ENCODE results near the gene AUTS2. TPM values are rescaled to one million over a fixed set of nuclear protein-coding genes. Genes with fewer than 3 reads are reported as not detected.

The AUTS2 gene
- polyA plus RNA-seq, 1 donor: 110 TPM

GRCh38 chr7:70416986-70417655, 818.8 kb downstream of the AUTS2 start:
- DNase-seq: no peak

DNA sequence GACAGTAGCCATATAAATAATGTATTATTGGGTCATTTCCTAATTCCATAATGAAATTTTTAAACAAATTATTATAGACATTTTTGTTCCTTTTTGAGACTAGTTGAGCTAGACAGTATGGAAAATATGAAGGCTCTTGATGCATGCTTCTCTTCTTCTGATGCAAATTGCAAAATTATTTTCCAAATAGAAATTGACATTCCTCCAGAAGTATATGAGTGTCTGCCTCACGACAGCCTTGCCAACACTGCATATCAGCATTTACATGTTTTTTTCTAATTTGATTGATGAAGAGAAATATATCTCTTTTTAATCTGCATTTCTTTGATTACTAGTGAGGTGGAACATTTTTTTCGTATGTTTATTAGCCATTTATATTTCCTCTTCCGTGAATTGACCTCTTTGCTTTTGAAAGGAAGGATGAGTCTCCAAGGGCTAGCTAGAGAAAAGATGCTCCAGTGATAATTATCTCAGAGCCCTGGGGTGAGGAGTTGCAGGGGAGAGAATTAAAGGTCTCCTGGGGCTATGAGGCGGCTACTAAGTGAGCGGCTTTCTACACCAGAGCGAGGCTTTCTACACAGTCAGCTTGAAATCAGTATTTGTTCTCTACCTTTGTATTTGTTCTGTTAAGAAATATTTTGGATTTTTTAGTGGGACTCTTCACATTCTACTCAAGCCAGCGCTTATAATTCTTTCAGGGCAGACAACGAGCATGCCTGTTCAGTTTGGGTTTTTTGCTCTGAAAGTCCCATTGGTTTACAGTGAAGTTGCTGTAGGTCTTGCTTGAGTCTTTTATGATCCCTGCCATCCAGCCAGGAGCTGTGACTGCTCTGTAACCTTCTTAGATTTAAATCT, 821.5 kb downstream of the AUTS2 start:
- DNase-seq: no peak

DNA sequence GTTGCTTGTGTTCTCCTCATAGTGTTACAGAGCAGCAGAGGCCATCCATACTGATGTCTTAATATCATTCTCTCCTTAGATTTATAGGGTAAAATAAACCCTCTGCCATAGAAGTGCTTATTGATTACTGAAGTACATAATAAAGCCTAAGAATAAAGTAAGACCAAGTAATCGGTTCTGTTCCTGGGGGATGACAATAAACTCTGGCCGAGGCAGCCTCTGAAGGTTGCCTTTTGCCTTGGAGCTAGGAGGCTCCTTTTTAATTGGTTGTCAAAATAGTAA, 822.0 kb downstream of the AUTS2 start:
- no peak for DNase-seq

DNA sequence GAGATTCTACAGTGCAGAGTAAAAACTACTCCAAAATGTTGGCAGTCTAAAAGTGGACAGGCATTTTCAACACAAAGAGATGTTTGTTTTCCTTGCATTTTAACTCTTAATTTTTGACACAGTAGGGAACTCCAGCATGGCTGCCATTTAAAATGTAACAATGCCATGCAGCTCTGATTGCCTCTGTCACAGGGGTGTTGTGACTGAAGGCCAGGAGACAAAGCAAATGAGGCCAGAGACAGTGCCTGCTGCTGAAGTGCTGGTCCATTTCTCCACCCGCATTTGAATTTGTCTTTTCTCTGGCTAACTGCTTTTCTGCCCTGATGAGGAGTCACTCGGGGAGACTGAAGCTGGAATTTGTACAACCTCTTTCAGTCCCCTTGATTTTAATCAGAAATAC, 823.0 kb downstream of the AUTS2 start:
- no peak for DNase-seq

DNA sequence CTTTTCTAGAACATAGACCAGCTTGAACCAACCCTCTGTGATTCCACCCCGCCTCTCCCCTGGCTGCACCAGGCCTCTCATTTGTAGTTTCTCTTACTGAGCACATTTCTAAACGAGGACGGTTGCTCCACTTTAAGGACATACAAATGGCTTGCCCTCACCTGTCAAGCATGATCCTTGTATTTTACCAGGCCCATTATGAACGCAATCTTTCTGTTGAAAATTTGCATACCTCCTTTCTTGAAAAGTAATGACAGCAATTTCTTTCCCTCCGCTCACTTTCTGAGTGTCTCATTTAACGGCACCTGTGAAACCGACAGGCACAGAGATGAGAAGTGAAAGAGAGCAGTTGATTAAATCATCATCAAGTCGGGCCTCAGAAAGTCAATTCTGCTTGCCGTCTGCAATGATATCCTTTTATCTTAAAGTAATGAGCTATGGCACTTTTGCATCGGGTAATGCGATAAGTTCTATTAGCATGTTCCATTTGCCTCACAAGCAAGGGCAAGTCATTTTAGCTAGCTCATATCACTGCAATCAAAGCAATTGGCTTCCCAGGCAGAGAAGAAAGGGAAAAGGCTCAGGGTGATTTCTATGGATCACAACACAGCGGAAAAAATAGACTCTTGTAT, 828.1 kb downstream of the AUTS2 start:
- DNase-seq: no peak

GRCh38 chr7:70432567-70433001, 834.3 kb downstream of the AUTS2 start:
- DNase-seq: peak; percentile 81

GRCh38 chr7:70434376-70434775, 836.1 kb downstream of the AUTS2 start:
- no peak for DNase-seq

DNA sequence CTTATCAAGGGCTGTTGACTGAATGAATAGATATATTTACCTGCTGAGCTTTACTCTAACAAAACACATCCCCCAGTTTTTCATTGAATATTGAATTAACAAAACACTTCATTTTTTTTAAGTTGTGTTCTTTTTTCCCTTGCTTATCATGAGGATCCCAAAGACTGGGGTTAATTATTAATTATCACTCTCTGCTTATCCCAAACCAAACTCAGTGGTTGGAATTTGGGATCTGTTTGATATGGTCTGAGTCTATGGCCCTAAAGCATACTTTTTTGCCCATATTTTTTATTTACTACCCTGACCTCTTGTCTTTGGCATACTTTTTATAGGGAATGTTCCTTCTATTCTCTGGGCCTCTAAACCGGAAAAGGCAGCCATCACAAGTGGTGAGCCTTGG, 836.5 kb downstream of the AUTS2 start:
- no peak for DNase-seq

DNA sequence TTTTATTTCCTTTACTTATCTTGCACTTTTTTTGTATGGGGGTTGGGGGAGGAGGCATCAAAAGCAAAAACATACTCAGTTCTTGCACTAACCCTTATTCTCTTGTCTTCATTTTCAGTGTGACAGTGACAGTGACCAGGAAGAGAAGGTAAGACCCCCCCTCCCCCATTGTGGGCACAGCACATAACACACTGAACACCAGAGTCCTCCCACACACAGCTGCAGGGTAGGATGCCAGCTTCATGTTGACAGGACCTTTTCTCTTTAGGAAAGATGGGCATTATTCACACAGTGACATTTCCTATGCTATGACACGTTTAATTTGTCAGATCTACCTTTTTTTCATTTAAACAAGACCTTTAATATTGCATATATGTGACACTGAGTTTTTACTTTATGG, 837.4 kb downstream of the AUTS2 start:
- peak; percentile 68 for DNase-seq

GRCh38 chr7:70436790-70437350, 838.6 kb downstream of the AUTS2 start:
- no peak for DNase-seq

DNA sequence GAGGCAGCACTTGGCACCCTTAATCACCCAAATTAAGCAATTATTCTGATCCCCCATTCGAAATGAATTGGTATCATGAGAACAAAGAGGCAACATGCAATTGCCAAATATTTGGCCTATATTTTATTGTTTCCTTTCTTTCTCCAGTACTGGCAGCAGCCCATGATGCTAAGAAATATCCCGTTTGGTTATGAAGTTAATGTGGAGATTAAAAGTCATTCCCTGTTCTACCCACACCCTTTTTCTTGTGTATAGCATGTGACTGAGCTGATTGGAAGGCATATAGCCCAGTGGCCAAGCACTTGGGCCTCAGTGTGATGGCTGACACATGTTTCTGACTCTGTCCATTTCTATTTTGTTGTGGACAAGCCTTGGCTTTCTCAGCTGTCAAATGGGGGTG, 841.4 kb downstream of the AUTS2 start:
- no peak for DNase-seq

DNA sequence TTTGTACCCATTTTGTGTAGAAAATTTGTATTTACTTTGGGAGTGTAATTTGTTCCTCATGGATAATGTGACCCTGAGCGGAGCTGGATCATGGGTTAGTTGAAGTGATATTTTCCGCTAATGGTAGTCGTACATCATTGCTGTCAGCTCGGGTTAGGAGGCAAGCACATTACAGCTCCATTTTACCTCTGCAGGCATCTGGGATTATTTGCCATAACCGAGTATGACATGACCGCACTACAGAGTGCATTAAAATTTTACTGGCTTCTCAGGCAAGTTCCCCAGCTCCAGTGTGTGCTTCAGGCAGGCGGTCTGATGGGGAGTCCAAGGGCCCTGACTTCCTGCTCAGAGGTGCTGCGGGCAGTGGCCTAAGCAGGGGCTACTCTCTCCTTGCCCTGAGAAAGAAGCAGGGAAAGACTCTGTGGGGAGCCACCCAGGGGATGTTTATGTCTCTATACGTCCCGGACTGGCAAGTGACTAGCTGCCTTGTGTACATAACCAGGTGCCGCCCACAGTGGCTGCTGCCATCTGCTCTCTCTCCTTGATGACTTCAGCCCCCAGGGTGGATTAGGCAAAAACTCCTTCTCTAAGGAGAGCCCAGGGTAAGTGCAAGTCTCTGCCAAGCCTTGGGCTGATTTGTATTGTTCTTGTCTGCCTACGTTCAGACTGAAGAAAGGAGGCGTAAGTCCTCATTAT, 848.3 kb downstream of the AUTS2 start:
- DNase-seq: no peak

DNA sequence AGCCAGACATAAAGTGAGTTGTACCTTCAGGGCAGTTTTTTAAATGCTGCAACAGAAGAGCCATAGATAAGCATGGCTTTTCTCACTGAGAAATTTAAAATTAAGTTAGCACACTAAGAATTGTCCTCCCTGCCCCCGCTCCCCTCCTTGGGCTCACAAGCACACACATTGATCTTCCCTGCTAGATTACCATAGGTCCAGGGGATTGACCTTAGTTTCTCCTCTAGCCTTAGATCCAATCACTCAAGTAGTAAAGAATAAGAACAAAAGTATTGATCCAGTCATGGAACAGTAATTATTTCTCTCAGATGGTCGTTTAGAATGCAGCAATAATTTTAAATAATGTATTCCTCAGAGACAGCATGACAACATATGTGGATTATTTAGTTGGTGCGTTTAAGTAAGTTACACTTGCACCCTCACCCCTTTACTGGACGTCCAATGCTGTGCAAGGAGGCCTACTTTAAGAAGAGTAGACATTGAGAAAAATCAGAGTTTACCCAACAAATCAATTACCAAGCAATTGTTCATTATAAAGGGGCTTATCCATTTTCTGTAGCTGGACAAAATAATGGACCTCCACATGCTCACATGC, 850.1 kb downstream of the AUTS2 start:
- DNase-seq: no peak

- no peak for DNase-seq
Observed at GRCh38 chr7:70450731-70451130, 852.5 kb downstream of the AUTS2 start.

GRCh38 chr7:70455925-70456324, 857.6 kb downstream of the AUTS2 start:
- no peak for DNase-seq

GRCh38 chr7:70456719-70457118, 858.4 kb downstream of the AUTS2 start:
- DNase-seq: no peak

- DNase-seq: no peak
Observed at GRCh38 chr7:70457482-70457881, 859.2 kb downstream of the AUTS2 start.

GRCh38 chr7:70457883-70458680, 859.8 kb downstream of the AUTS2 start:
- no peak for DNase-seq

DNA sequence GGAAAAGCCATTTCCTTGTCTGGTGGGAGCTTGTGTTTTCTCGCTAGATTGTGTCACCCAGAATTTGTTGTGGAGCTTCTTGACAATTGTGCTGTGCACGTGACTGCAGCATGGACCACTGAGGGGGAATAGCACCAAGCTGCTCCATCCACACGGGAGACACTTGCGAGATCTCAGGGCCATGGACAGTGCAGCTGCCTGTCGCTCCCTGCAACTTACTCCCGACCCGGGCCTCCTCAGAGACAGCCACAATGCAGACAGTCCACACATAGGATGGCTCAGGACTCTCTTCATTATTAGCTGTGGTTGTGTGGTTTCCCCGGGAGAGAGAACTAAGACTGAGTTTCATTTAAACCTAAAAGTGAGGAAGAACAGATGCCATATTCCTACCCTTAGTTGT, 860.5 kb downstream of the AUTS2 start:
- no peak for DNase-seq

GRCh38 chr7:70459546-70459945, 861.3 kb downstream of the AUTS2 start:
- DNase-seq: no peak

DNA sequence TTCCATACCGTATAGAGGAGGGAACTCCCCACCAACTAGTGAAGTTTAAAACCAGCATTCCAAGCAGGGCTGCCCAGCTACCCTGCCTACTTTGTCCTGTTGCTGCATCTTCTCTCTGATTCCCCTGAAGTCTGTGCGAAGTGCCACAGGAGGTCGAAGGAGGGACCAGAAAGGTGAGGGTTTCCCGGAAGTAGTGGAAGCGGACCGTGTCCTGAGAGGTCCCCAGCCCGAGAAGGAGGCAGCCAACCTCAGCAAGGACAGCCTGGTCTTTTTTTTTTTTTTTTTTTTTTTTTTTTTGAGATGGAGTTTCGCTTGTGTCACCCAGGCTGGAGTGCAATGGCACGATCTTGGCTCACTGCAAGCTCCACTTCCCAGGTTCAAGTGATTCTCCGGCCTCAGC, 861.8 kb downstream of the AUTS2 start:
- no peak for DNase-seq

All from left kidney (tissue), 2 donors.